GM23338 (cell line): Measurements from ENCODE around the gene TFPI2. TPM values are rescaled to one million over a fixed set of nuclear protein-coding genes. Genes with fewer than 3 reads are reported as not detected.

Source experiments
- ATAC-seq: fragments of 200-7000 bp; cut with Tn5 transposase; 3 replicates; pipeline ENCODE4 v1.9.1; 2020
- DNase-seq: peaks from one replicate; pipeline ENCODE4 v3.0.0-alpha.2; 2015; ENCODE audit warnings: low spot score
- H2AFZ ChIP-seq: fragments of 200-600 bp; sonication (generic); 2 replicates; pipeline ENCODE4 v1.8.0; 2016; ENCODE audit warnings: antibody characterized with exemption, mild to moderate bottlenecking, moderate library complexity
- H3F3A ChIP-seq: fragments of 200-600 bp; sonication (generic); replicated peaks from 2 replicates; pipeline ENCODE4 v1.8.0; 2017; ENCODE audit warnings: antibody characterized with exemption, mixed run types, low read depth
- H3K27ac ChIP-seq: fragments of 200-600 bp; sonication (generic); 2 replicates; pipeline ENCODE4 v1.6.1; 2016; ENCODE audit warnings: low read depth
- H3K27me3 ChIP-seq: fragments of 200-600 bp; sonication (generic); 2 replicates; pipeline ENCODE4 v1.8.0; 2016; ENCODE audit warnings: mild to moderate bottlenecking, mixed run types, moderate library complexity; ENCODE audit not compliant: insufficient read depth
- H3K36me3 ChIP-seq: fragments of 200-600 bp; sonication (generic); 2 replicates; pipeline ENCODE4 v1.8.0; 2016; ENCODE audit warnings: mild to moderate bottlenecking; ENCODE audit not compliant: insufficient read depth
- H3K4me1 ChIP-seq: fragments of 200-600 bp; sonication (generic); 2 replicates; pipeline ENCODE4 v1.8.0; 2016; ENCODE audit warnings: mild to moderate bottlenecking, moderate library complexity; ENCODE audit not compliant: insufficient read depth
- H3K4me2 ChIP-seq: fragments of 200-600 bp; sonication (generic); 2 replicates; pipeline ENCODE4 v1.7.1; 2017; ENCODE audit warnings: mixed run types
- H3K4me3 ChIP-seq: fragments of 200-600 bp; sonication (generic); 2 replicates; pipeline ENCODE4 v1.6.1; 2016; ENCODE audit warnings: mixed run types
- H3K79me2 ChIP-seq: fragments of 200-600 bp; sonication (generic); replicated peaks from 2 replicates; pipeline ENCODE4 v1.8.0; 2017; ENCODE audit warnings: mild to moderate bottlenecking; ENCODE audit not compliant: insufficient read depth
- H3K9me2 ChIP-seq: fragments of 200-600 bp; sonication (generic); 2 replicates; pipeline ENCODE4 v1.8.0; 2017; ENCODE audit not compliant: insufficient read depth
- H4K20me1 ChIP-seq: fragments of 200-600 bp; sonication (generic); replicated peaks from 2 replicates; pipeline ENCODE4 v1.8.0; 2017; ENCODE audit warnings: mild to moderate bottlenecking; ENCODE audit not compliant: insufficient read depth
- H3K27ac Mint-ChIP-seq: 2 replicates; pipeline ENCODE4 v1.8.0; 2020; ENCODE audit warnings: inconsistent platforms, mild to moderate bottlenecking, moderate library complexity, mixed read lengths
- H3K27me3 Mint-ChIP-seq: 3 replicates; pipeline ENCODE4 v1.8.0; 2022; ENCODE audit warnings: low read depth, mild to moderate bottlenecking, moderate library complexity, mixed read lengths, inconsistent platforms; ENCODE audit not compliant: insufficient read depth, poor library complexity
- H3K36me3 Mint-ChIP-seq: 3 replicates; pipeline ENCODE4 v1.8.0; 2021; ENCODE audit warnings: low read depth, mild to moderate bottlenecking, inconsistent platforms, moderate library complexity, mixed read lengths
- H3K4me1 Mint-ChIP-seq: 3 replicates; pipeline ENCODE4 v1.8.0; 2020; ENCODE audit warnings: mild to moderate bottlenecking, inconsistent platforms, mixed read lengths
- H3K4me3 Mint-ChIP-seq: 3 replicates; pipeline ENCODE4 v1.8.0; 2021; ENCODE audit warnings: moderate library complexity, mild to moderate bottlenecking, inconsistent platforms, mixed read lengths
- H3K9me3 Mint-ChIP-seq: 3 replicates; pipeline ENCODE4 v1.8.0; 2020; ENCODE audit warnings: moderate library complexity, mild to moderate bottlenecking, inconsistent platforms, mixed read lengths
- CREB1 ChIP-seq: fragments of 250-450 bp; sonication (Bioruptor Pico); IDR thresholded peaks from 2 replicates; pipeline ENCODE4 v1.5.0; 2020; ENCODE audit warnings: low read depth, mild to moderate bottlenecking, moderate library complexity
- CTCF ChIP-seq, 2 experiments: fragments of 200-600 bp in 1 of 2; sonication (generic) in 1 of 2; conservative IDR thresholded peaks; 2 replicates each; pipeline versions ENCODE4 v1.5.1 to v1.6.1; 2016 to 2017; ENCODE audit warnings: antibody characterized with exemption in 2 of 2, low read depth in 2 of 2, mild to moderate bottlenecking in 2 of 2, moderate library complexity in 1 of 2
- ETS1 ChIP-seq: IDR thresholded peaks from 2 replicates; pipeline ENCODE4 v1.6.1; 2016; ENCODE audit warnings: antibody characterized with exemption
- EZH2 ChIP-seq: fragments of 200-600 bp; sonication (generic); IDR thresholded peaks from one replicate; pipeline ENCODE4 v1.8.0; 2017; ENCODE audit warnings: antibody characterized with exemption, mild to moderate bottlenecking, low read depth; ENCODE audit not compliant: unreplicated experiment
- EZH2phosphoT487 ChIP-seq: fragments of 200-600 bp; sonication (generic); IDR thresholded peaks from one replicate; pipeline ENCODE4 v1.8.1; 2018; ENCODE audit warnings: antibody characterized with exemption; ENCODE audit not compliant: unreplicated experiment
- JUNB ChIP-seq: IDR thresholded peaks from one replicate; pipeline ENCODE4 v1.6.1; 2016; ENCODE audit warnings: antibody characterized with exemption; ENCODE audit not compliant: unreplicated experiment
- NANOG ChIP-seq: IDR thresholded peaks from 2 replicates; pipeline ENCODE4 v1.6.1; 2016; ENCODE audit warnings: antibody characterized with exemption, borderline replicate concordance
- REST ChIP-seq: IDR thresholded peaks from one replicate; pipeline ENCODE4 v1.6.1; 2018; ENCODE audit warnings: antibody characterized with exemption; ENCODE audit not compliant: unreplicated experiment
- STAT1 ChIP-seq: IDR thresholded peaks from one replicate; pipeline ENCODE4 v1.6.1; 2016; ENCODE audit warnings: antibody characterized with exemption; ENCODE audit not compliant: unreplicated experiment
- ZNF331 ChIP-seq: fragments of 250-450 bp; sonication (Bioruptor Pico); IDR thresholded peaks from 2 replicates; pipeline ENCODE4 v1.5.0; 2020; ENCODE audit warnings: low read depth, mild to moderate bottlenecking, moderate library complexity
- polyA plus RNA-seq: library from polyadenylated mRNA; unstranded; fragments of >200 nt; fragmentation: Nextera tagmentation; extraction: Ambion mirVana; gene quantifications from 2 replicates; pipeline ENCODE4 v1.2.1, GENCODE V29; 2016
- total RNA-seq: library from RNA; depleted of rRNA; stranded (reverse); fragments of >200 nt; shearing (Covaris generic); gene quantifications from 2 replicates; pipeline ENCODE4 v1.2.3, GENCODE V29; 2014

TFPI2 gene
- total and polyA plus RNA-seq, 2 experiments from 2014 or later: 13.3 to 18.1 TPM

- TF ChIP-seq REST (no peak), ZNF331 (CRISPR knock-in tag) (no peak), STAT1 (no peak), EZH2 (no peak), JUNB (no peak)
These were observed 36.2 kb upstream of the TFPI2 start (continued) for GRCh38 chr7:93926800-93927199.

- Histone ChIP-seq H3F3A (no peaks in the 10 kb centered on the region), H2AFZ (no peak overlapping the region), H3K79me2 (no peaks in the 10 kb centered on the region), H3K4me1 (peaks cover 21% of the 10 kb centered on the region), H3K4me2 (no peak overlapping the region), H3K27me3 (peaks cover 6% of the 10 kb centered on the region; the same call in 1 of the 2 replicates), H3K4me3 (no peak overlapping the region), H3K9me2 (no peaks in the 10 kb centered on the region), H4K20me1 (no peaks in the 10 kb centered on the region), H3K36me3 (no peaks in the 10 kb centered on the region), H3K27ac (no peak overlapping the region)
- Mint-ChIP-seq H3K27ac (no peak overlapping the region), H3K36me3 (no peaks in the 10 kb centered on the region), H3K27me3 (no peaks in the 10 kb centered on the region), H3K9me3 (no peaks in the 10 kb centered on the region), H3K4me1 (peaks cover 14% of the 10 kb centered on the region; the same call in 2 of the 3 replicates), H3K4me3 (no peak overlapping the region)
- ATAC-seq: no peak
- no peak for DNase-seq
- TF ChIP-seq EZH2phosphoT487: no peak
- TF ChIP-seq ETS1: no peak
- TF ChIP-seq ZNF331 (CRISPR knock-in tag): no peak
- no peak for TF ChIP-seq NANOG
- no peak for TF ChIP-seq REST
- no peak for TF ChIP-seq CREB1 (CRISPR knock-in tag)
- no peak for TF ChIP-seq CTCF (conservative IDR thresholded peaks at IDR 0.05; ENCODE audit: low read depth in 2 of 2)
These were observed 33.4 kb upstream of the TFPI2 start for GRCh38 chr7:93923942-93924341.
